HG02981 (cell line): ENCODE results near the gene ATG14.
A peak's percentile ranks its signal among the peaks of the same experiment; 100 is the strongest.
"Not testable (repeated sequence)": the region's sequence is repeated elsewhere in the genome, so short reads cannot be mapped to it uniquely, and the experiment has no call there.

Source experiments
- ATAC-seq: cut with Tn5 transposase; IDR thresholded peaks from one replicate; pipeline ENCODE4 v1.9.1; 2021; ENCODE audit warnings: mild to moderate bottlenecking, moderate library complexity; ENCODE audit not compliant: unreplicated experiment

ATG14 gene

DNA sequence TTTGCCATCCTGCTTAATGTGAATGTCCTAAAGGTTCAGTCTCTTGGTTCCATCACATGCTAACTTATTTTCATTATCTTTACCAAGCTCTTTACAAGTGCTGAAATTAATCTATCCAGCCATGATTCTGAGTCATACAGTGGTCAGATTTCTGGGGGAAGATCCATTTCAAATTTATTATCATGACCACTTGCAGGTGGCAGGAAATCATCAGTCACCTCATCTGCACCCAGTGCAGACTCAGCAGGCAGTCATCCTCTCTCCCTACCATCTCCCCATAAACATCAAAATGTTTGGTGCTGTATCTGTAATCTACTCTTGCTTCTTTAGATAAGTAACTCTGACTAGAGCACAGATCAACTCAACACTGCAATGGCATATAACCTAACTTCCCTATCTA lies 23.5 kb downstream of the ATG14 start:
- ATAC-seq: no peak

DNA sequence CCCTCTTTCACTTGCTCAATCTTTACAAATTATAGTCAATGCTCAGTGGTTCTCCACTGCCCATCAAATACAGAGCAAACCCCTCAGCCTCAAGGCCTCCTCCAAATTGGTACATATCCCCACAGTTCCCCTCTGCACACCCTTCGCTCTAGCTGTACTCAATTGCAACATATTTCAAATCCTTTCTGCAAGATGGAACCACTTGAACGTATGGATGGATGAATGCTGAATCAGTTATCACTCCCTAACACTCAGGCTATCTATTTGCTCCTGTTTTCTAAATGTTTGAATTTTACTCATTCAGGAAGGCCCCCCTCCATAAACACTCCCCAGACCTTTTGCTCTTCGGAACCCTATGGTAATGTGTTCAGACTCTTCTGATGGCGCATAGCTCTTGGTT lies 24.5 kb downstream of the ATG14 start:
- no peak for ATAC-seq

DNA sequence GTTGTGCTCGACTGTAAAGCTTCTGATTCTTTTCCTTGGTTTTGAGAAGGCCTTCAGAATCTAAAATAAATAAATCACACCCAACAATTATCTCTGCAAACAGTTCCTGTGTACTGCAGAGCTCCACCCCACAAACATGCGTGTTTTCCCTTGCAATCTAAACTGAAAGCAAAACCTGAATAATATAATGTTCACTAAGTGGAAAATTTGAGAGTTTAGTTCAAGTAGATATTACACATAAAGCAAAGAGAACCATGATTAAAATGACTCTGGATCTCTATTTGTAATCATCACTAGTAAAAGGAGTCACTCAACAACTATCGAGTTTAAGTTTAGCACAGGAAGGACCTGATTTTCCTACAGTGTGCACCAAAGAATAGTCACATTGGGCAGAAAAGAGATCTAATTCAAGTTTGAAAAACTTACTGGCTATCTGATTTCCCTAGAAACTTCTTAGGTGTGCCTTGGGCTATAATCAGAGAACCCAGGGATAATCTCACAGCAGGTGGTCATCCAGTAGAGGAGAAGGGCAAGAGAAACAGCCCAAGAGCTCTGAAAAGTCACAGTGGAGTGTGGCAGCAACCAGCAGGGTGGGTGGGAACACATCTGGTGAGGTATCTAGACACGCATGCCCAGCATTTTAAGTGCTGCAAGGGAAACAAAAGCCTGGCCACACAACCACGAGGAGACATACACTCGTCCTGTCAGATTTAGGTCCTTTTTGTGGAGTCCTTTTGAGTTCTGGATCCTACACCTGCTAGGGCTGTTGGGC lies 25.4 kb downstream of the ATG14 start:
- no peak for ATAC-seq

DNA sequence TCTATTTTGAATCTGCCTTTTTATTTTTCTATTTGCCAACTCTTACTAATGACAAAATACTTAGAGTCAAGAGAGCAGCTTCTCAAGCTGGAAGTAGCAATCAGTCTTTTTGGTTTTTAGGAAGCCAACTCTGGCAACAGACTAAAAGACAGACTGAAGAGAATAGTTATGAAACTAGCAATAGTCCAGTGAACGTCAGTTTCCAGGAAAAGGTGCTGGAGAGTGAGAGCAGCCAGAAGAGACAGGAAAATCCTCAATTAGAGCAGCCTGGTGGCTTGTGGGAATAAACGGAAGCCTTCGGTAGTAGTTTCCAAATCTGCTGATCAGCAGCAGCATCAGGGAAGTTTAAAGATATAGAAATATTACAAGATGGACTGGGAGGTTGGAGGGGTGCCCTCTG lies 27.1 kb downstream of the ATG14 start:
- no peak for ATAC-seq

DNA sequence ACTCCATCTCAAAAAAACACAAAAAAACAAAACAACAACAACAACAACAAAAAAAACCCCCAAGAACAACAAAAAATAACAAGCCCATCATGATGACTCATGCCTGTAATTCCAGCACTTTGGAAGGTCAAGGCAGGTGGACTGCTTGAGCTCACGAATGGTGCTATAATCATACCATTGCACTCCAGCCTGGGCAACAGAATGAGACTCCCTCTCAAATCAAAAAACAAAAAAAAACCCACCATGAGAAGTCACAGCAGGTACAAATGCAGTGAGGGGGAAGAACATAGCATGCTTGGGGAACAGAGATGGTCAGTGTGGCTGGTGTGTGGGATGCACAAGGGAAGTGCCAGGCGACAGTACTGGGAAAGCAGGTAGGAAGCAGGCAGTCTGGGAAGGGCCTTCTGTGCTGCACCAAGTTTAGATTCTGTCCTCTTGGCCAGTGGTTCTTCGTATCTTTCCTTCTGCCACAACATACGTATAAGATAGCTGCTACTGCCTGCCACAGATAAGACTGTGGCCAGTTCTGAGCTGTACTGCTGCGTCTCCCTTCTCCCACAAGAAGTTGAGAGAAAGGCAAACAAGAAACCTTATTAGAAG lies 28.0 kb downstream of the ATG14 start:
- ATAC-seq: no peak

DNA sequence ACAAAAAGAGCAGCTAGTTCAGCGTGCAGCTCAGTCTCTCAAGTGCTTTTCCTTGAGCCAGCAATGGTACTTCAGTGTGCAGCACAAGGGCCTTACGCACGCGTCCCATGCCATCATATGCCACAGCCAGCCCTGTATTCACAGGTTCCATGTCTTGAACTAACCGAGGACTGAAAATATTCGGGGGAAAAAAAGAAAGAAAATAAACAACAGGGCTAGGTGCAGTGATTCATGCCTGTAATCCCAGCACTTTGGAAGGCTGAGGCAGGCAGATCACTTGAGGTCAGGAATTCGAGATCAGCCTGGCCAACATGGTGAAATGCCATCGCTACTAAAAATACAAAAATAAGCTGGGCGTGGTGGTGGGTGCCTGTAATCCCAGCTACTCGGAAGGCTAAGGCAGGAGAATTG lies 28.6 kb downstream of the ATG14 start:
- not testable (repeated sequence) for ATAC-seq

DNA sequence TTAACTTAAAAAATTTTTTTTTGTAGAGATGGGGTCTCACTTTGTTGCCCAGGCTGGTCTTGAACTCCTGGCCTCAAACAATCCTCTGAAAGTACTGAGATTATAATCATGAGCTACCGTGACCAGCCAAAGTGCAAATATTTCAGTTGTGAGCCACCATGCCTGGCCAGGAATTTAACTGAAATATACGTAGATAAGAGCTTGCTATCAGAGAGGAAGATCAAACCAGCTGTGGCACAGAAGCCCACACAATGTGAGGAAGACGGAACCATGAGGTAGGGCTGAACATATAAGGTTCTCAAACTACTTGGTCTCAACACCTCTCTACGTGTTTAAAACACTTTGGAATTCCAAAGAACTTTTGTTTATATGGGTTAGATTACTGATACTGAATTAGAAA lies 29.1 kb downstream of the ATG14 start:
- no peak for ATAC-seq

DNA sequence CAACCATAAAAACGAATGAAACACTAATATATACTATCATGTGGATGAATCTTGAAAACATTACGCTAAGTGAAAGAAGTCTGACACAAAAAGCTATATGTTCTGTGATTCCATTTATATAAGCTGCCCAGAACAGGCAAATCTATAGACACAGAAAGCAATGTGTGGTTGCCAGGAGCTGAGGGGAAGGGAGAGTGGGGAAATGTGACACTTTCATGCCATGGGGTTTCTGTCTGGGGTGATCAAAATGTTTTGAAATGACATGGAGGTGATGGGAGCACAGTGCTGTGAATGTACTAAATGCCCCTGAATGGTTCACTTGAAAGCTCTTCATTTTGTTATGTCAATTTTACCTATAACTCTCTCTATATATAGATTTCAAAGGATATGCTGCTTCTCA lies 30.1 kb downstream of the ATG14 start:
- ATAC-seq: no peak

DNA sequence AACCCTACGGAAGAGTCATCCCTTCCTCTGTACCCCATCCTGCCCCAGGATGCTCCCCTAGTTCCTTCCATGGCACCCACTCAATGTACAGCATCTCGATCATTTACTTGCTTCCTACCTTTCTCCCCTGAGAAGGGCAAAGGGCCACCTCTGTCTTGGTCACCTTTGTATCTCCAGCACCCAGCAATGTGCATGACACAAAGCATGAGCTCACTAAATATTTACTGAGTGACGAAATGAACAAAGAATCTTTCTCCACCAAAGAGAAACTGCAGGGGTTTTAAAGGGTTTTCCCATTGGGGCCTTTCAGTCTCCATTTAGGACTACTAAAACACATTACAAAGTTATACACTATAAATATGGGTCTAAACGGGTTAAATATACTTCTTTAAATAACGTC lies 30.6 kb downstream of the ATG14 start:
- ATAC-seq: no peak

DNA sequence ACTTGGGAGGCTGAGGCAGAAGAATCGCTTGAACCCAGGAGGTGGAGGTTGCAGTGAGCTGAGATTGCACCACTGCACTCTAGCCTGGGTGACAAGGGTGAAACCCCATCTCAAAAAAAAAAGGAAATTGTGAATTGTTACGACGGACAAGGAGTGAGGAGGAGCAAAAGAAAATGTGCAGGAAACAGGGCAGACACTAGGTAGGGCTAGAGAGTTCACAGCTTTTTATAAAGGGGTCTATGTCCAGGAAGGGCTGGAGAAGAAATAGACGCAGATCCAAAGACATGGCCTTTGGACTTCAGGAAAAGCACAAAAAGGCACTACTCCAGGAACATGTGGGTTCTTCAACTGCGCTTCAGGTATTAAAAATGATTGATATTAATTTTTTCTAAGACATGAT lies 34.4 kb downstream of the ATG14 start:
- no peak for ATAC-seq

DNA sequence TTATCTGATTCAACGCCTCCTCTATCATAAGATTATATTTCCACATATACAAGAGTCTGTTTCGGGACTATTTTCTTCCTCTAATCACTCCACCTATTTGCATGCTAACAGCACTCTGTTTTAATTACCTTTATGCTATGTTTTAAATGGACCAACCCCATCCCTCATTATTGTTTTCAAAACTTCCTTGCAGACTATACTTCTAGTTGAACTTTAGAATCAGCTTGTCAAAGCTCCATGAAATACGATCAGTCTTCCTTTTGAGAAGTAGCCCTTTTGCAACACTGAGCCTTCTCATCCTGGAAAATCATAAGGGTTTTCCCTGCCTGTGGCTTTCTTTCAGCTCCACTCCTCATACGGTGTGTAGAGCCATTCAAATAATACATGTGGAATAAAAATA lies 36.9 kb downstream of the ATG14 start:
- ATAC-seq: no peak

DNA sequence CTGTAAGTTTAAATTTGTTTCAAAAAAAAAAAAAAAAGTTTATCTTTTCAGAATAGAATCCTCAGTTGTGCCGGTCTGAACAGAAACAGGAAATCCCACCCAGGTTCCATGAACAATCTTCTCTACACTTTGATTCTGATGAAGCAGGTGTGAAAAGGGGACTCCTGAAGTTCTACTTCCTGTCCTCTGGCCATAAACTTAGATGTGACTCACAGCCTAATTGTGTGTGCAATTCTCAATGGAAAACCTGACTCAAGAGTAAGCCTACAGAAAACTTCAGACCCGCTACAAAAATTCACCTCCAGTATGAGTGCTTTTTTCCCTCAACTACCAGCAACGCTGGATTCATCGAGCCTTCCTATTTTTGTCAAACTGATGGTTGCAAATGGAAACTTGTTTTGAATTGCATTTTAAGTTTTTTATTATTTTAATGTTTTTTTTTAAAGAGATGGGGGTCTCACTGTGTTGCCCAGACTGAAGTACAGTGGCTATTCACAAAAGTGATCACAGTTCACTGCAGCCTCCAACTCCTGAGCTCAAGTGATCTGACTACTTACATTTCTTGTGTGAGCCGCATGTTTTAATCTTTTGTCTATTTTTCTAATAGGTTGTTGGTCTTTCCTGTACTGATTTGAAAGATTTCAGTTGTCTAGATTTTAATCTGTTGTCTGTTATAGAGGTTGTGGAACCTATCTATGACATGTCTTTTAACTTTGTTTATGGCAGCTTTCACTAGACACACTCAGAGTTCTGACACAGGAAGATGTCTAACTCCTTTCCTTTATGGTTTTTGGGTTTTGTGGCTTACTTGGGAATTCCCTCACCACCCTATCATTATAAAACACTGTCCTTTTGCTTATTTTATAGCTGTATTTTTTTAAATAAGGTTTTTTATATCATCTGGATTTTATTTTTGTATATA lies 37.6 kb downstream of the ATG14 start:
- no peak for ATAC-seq

DNA sequence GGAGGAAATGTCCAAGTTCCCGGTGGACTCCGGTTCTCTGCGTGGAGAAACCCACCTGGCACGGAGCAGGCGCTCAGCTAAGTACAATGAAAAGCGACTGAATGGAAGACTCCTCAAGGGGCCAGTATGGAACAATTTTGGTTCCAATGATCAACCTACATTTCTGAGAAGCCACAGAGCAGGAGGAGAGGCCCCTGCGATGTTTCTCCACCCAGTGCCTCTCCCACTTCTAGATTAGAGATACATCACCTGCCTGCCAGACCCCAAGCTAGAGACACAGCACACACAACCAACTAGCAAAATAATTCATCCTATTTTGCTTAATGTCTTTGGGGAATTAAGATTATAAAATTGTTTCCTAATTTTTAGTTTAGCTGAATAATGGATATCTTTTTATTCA lies 38.8 kb downstream of the ATG14 start:
- no peak for ATAC-seq

DNA sequence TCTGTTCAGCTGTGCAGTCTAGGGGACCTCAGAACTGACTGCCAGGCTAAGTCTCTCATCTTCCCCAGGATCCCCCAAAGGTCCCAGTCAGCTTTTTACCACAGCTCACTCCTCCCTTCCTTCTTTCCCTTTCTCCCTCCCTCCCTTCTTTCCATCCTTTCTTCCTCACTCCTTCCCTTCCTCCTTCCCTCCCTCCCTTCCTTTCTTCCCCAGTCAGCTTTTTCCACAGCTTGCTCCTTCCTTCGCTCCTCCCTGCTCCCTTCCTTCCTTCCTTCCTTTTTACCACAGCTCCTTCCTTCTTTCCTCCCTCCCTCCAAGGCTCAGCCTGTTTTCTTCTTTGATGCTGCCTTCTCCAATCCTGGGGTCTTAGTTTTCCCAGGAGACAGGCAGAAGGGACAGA lies 39.2 kb downstream of the ATG14 start:
- ATAC-seq: no peak

DNA sequence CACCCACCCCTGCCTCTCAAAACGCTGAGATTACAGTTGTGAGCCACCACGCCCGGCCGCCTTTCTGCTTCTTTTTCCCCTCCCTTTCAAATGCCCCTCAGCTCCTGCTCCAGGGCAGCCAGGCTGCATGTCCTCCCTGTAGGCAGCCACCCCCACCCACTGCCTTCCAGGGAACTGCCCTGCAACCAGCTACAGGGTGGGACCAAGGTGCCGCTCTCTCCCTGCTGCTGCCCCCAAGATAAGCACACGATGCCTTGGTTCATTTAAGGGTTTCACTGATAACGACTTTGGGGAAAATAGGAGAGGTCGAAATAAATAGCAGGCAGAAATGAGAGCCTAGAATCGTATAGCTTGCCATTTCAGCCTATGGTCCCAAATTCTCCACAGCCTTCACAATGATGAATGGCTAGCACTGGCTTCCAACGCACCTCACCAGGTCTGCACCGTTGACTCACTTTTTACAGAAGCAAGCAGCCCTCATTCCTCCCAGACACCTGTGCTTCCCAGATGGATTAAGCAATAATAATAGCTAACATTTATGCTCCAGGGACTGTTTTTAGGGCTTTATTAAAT lies 40.7 kb downstream of the ATG14 start:
- ATAC-seq: no peak

DNA sequence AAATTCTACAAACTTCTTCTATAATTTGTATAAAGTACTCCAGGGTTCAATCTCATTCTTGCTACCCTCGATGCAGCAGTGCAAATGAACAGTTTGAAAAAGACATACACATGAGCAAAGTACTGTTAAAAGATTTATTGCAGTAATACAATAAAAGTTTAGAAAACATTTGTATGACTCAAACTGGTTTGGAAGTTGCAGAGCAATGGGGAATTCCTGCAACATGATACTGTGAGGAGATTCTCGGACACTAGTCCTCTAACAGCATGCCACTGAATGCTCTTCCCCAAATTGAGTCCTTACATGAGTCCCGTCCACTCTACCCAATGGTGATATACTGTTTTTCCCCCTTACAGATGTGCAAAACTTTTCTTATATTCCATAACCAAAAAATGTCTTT lies 45.4 kb downstream of the ATG14 start:
- ATAC-seq: no peak

DNA sequence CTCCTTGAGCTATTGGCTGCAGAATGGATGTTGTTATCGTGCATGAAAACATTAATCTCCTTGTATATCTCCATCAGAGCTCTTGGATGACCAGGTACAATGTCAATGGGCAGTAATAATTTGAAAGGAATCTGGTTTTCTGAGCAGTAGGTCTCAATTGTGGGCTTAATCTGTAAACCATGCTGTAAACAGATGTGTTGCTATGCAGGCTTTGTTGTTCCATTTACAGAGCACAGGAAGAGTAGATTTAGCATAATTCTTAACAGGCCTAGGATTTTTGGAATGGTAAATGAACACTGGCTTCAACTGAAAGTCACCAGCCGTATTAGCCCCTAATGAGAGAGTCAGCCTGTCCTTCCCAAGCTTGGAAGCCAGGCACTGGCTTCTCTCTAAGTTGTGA lies 50.4 kb downstream of the ATG14 start:
- no peak for ATAC-seq

DNA sequence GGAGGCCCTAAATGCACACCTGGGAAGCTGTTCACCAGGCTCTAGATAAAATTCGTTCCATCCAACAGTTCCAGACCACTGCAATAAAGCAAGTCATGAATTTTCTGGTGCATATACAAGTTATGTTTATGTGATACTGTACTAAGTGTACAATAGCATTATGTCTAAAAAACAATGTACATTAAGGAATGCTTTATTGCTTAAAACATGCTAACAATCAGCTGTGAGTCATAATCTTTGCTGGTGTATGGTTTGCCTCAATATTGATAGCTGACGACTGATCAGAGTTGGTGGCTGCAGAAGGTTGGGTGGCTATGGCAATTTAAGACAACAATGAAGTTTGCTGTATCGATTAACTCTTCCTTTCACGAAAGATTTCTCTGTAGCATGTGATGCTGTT lies 52.3 kb downstream of the ATG14 start:
- no peak for ATAC-seq

DNA sequence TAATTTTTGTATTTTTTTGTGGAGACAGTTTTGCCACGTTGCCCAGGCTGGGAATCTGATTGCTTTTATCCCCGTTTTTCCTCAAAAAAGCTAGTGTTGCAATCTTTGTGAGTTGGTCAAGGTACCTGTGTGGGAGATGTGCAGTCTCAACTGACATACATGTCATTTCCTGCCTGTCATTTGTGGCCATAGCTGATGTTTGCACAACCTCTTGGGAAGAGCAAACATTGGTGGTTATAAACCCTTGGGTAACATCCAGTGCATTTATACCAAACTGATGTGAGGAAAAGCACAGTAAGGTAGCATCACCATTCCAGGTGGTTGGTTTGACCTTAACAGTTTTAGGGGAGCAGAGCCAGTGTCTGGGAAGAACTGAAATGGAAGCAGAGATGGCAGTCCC lies 54.7 kb downstream of the ATG14 start:
- ATAC-seq: no peak

DNA sequence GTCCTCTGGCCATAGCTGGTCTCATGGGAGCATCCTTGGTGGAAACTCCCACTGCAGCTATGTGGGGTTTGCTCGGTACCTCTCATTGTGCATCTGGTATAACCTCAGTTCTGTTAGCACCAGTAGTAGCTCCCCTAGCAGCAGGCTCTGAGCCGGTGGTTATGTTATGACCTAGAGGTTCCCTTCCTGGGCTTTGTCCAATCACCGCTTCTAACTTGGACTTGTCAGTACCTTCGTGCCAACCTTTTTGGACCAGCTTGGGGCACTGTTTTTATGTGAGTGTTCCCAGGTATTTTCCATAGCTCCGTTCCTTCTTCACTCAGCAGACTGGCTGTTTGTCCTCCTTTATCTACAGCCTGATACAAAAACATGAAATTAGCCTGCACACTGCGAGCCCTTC lies 55.7 kb downstream of the ATG14 start:
- ATAC-seq: no peak

DNA sequence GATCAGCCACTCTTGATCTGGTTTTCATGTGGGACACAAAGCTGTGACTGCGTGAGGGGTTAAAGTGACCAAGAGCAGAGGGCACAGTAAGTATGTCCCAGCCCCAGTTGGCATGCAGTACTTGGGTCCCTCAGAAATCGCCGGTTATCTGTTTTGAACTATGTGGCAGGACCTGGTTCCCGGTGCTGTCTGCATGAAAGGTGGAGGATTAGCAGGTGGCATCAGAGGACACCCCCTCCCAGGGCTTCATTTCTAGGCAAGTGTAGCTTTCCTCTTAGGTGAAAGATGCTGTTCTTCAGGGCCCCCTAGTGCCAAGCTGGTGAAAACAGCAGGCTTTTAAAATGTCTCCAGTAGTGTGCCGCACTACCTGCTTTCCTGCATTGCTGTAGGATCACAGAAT lies 57.1 kb downstream of the ATG14 start:
- ATAC-seq: peak; percentile 57
